Fibroblast of villous mesenchyme (primary cell): ENCODE results near the gene ASTN2. TPM values are rescaled to one million over a fixed set of nuclear protein-coding genes. Genes with fewer than 3 reads are reported as not detected.

Experiments used
- DNase-seq: peaks from one replicate; pipeline ENCODE4 v3.0.0-alpha.2; 2010; ENCODE audit warnings: low read depth
- H3K4me3 ChIP-seq: 2 replicates; pipeline ENCODE4 v1.5.1; 2011; ENCODE audit warnings: low read depth, mild to moderate bottlenecking, low read length
- CTCF ChIP-seq: IDR thresholded peaks from 2 replicates; pipeline ENCODE4 v1.5.1; 2012; ENCODE audit warnings: low read depth, mild to moderate bottlenecking, low read length; ENCODE audit not compliant: insufficient read depth
- total RNA-seq: library from RNA; depleted of rRNA; stranded (reverse); fragments of >200 nt; gene quantifications from 2 replicates; pipeline ENCODE4 v1.2.3, GENCODE V29; 2012

ASTN2 gene
- total RNA-seq, 1 donor = 5.6 TPM

- no peak for TF ChIP-seq CTCF
- H3K4me3 ChIP-seq = no peak overlapping the region
- no peak for DNase-seq
Observed at GRCh38 chr9:117354244-117354847, 60.5 kb downstream of the ASTN2 start.

GRCh38 chr9:117344892-117345660, 69.8 kb downstream of the ASTN2 start:
- peak; percentile 34 for DNase-seq
- H3K4me3 ChIP-seq = no peak overlapping the region
- TF ChIP-seq CTCF = no peak

- DNase-seq = no peak
- TF ChIP-seq CTCF = no peak
Observed at GRCh38 chr9:117343427-117343826, 71.4 kb downstream of the ASTN2 start.

GRCh38 chr9:117341151-117341550, 73.7 kb downstream of the ASTN2 start:
- no peak for TF ChIP-seq CTCF
- no peak for DNase-seq
- no peak overlapping the region for H3K4me3 ChIP-seq

More at GRCh38 chr9:117343427-117343826, 71.4 kb downstream of the ASTN2 start:
- H3K4me3 ChIP-seq = no peak overlapping the region

- DNase-seq = no peak
- TF ChIP-seq CTCF = no peak
- H3K4me3 ChIP-seq = no peak overlapping the region
Observed at GRCh38 chr9:117340422-117340821, 74.4 kb downstream of the ASTN2 start.

- no peak for DNase-seq
- H3K4me3 ChIP-seq = no peak overlapping the region
- TF ChIP-seq CTCF = no peak
Observed at GRCh38 chr9:117335837-117336433, 78.9 kb downstream of the ASTN2 start.
